Parathyroid adenoma (tissue), 2 donors: ENCODE measurements around the gene ARPC4.

ENCODE experiments used
- H2AFZ ChIP-seq: fragments of 300-600 bp; sonication (generic); one replicate; pipeline ENCODE4 v1.7.0; 2017; ENCODE audit warnings: antibody characterized with exemption, mild to moderate bottlenecking
- H3K27ac ChIP-seq: fragments of 300-600 bp; sonication (generic); one replicate; pipeline ENCODE4 v1.7.0; 2017
- H3K27me3 ChIP-seq: fragments of 300-600 bp; sonication (generic); one replicate; pipeline ENCODE4 v1.7.0; 2017; ENCODE audit warnings: low read length; ENCODE audit not compliant: control insufficient read depth, insufficient read depth
- H3K36me3 ChIP-seq: fragments of 300-600 bp; sonication (generic); one replicate; pipeline ENCODE4 v1.7.0; 2017; ENCODE audit warnings: low read length; ENCODE audit not compliant: control insufficient read depth, insufficient read depth
- H3K4me1 ChIP-seq: fragments of 300-600 bp; sonication (generic); one replicate; pipeline ENCODE4 v1.7.0; 2017; ENCODE audit warnings: control low read depth
- H3K4me2 ChIP-seq: fragments of 300-600 bp; sonication (generic); one replicate; pipeline ENCODE4 v1.7.0; 2017; ENCODE audit warnings: low read length
- H3K4me3 ChIP-seq: fragments of 300-600 bp; sonication (generic); one replicate; pipeline ENCODE4 v1.7.0; 2017; ENCODE audit warnings: low read depth, low read length
- H3K79me2 ChIP-seq: fragments of 300-600 bp; sonication (generic); one replicate; pipeline ENCODE4 v1.7.0; 2017; ENCODE audit warnings: control low read depth
- H3K9ac ChIP-seq: fragments of 300-600 bp; sonication (generic); one replicate; pipeline ENCODE4 v1.7.0; 2017; ENCODE audit warnings: mild to moderate bottlenecking
- H3K9me3 ChIP-seq: fragments of 300-600 bp; sonication (generic); one replicate; pipeline ENCODE4 v1.7.0; 2017; ENCODE audit warnings: low read length; ENCODE audit not compliant: control insufficient read depth
- TF ChIP-seq, protein P1 (sequence below): fragments of 300-600 bp; sonication (generic); IDR thresholded peaks from one replicate; pipeline ENCODE4 v1.7.0; 2017; ENCODE audit warnings: antibody characterized with exemption, mild to moderate bottlenecking
- donor health status: primary hyperparathyroidism.

ARPC4 gene

DNA sequence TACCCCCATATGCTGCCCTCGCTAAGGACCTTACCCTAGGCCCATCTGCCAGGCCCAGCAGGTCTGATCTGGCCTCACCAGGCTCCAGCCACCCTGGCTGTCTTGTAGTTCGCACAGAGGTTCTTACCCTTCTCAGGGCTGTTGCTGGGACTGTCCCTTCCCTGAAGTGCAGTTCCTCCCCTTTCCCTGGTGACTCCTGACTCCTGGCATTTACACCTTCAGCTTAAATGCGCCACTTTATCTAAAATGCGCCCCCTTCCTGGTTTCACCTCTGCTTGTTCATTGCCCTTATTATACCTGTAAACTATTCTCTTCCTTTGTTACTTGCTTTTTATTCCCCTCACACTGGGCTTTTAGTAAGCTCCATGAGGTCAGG, 16.3 kb downstream of the ARPC4 start:
- Histone ChIP-seq H3K9me3 (no peaks in the 10 kb centered on the region), H3K4me2 (peak overlapping the region; percentile 95), H3K36me3 (no peaks in the 10 kb centered on the region), H3K27me3 (no peaks in the 10 kb centered on the region), H3K4me3 (peak overlapping the region; percentile 82), H3K9ac (no peak overlapping the region), H3K27ac (peak overlapping the region; percentile 76), H3K79me2 (no peaks in the 10 kb centered on the region), H2AFZ (peak overlapping the region; percentile 79), H3K4me1 (peaks cover 6% of the 10 kb centered on the region)
- TF ChIP-seq, protein P1, sequence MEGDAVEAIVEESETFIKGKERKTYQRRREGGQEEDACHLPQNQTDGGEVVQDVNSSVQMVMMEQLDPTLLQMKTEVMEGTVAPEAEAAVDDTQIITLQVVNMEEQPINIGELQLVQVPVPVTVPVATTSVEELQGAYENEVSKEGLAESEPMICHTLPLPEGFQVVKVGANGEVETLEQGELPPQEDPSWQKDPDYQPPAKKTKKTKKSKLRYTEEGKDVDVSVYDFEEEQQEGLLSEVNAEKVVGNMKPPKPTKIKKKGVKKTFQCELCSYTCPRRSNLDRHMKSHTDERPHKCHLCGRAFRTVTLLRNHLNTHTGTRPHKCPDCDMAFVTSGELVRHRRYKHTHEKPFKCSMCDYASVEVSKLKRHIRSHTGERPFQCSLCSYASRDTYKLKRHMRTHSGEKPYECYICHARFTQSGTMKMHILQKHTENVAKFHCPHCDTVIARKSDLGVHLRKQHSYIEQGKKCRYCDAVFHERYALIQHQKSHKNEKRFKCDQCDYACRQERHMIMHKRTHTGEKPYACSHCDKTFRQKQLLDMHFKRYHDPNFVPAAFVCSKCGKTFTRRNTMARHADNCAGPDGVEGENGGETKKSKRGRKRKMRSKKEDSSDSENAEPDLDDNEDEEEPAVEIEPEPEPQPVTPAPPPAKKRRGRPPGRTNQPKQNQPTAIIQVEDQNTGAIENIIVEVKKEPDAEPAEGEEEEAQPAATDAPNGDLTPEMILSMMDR = no peak

DNA sequence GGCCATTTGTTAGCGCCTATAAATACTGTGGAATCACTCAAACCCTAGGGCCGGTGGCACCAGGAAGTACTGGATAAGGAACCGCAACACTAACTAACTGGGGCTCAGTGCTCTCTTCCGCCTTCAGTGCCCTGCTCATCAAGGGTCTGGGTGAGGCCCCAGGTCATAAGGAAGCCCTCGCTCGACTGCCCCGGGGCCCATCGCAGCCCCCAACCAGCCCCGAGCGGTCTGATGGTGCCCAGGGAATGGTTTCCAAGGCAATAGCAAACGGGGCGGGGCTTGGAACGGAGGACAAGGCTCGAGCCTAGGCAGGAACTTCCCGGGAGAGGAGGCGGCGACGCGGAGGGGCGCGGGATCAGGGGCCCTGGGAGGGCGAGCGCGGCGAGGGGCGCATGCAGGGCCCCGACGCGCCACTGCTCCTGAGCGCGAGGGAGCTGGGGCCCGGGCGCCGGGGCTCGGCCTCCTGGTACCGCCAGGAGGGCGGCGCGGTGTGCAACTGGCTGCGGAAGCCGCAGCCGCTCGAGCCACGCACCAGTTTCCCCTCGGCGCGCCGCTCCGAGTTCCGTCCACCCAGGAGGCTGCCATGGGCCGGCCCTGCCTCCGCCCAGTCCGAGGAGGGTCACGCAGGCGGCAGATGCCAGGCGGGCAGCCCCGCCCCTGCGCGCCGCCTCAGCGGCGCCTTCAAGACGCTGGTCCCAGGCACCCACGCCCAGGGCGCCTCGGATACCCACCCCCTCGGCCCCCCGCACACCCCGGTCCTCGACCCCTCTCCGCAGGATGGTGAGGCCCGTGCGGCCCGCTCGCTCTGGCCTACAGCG, 16.9 kb downstream of the ARPC4 start, which contains the start of gene TTLL3:
Gene TTLL3, plus strand, starts transcription at position 648 of the 818 bp plus-strand sequence. CDS start 400 bp downstream, outside the sequence.
- no peaks in the 10 kb centered on the region for H3K36me3 ChIP-seq
- no peaks in the 10 kb centered on the region for H3K9me3 ChIP-seq
- H3K4me1 ChIP-seq = peaks cover 6% of the 10 kb centered on the region
- H3K4me2 ChIP-seq = peak within 1 kb of the TSS; percentile 95
- no peaks in the 10 kb centered on the region for H3K79me2 ChIP-seq
- TF ChIP-seq, protein P1 = no peak
- H3K27ac ChIP-seq = peak within 1 kb of the TSS; percentile 76
- no peaks in the 10 kb centered on the region for H3K27me3 ChIP-seq
- H3K4me3 ChIP-seq = peak within 1 kb of the TSS; percentile 82
- H3K9ac ChIP-seq = peak within 1 kb of the TSS; percentile 81
- H2AFZ ChIP-seq = peak within 1 kb of the TSS; percentile 79

DNA sequence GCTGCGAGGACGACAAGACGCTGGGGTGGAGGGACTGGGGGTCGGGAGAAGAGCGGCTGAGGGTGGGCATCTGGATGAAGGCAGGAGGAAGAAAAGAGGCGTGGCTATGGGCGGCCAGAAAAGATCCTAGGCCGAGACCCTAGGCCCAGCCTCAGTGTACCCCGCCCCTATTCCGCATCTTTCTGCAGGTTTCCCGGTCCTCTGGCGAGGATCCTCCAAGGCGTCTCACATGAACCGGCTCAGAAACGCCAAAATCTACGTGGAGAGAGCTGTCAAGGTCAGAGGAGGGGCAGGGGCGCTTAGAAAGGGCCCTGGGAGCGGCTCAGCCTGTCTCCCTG, 17.5 kb downstream of the ARPC4 start:
- H3K4me2 ChIP-seq = peak overlapping the region; percentile 95
- peak overlapping the region; percentile 76 for H3K27ac ChIP-seq
- peak overlapping the region; percentile 81 for H3K9ac ChIP-seq
- H3K27me3 ChIP-seq = no peaks in the 10 kb centered on the region
- no peaks in the 10 kb centered on the region for H3K9me3 ChIP-seq
- TF ChIP-seq, protein P1 = no peak
- no peaks in the 10 kb centered on the region for H3K79me2 ChIP-seq
- no peaks in the 10 kb centered on the region for H3K36me3 ChIP-seq
- peak overlapping the region; percentile 82 for H3K4me3 ChIP-seq
- H2AFZ ChIP-seq = peak overlapping the region; percentile 79
- H3K4me1 ChIP-seq = peaks cover 6% of the 10 kb centered on the region

DNA sequence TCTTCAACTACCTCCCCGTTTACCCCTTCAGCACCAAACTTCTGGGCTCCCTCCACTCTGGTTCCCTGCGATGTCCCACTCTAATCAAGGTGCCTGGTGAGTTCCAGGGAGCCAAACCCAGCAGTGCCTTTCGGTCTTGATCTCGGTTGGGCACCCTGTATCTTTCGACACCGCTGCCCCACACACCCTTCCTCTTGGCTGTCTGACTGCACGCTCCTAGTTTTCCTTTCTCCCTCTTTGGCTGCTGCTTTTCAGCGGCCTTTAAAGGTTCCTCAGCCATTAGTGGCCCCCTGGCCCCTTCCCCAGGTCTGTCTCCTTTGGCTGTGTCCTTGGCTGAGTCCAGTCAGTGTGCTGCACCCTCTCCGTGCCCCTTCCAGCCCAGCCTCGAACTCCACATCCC, 18.0 kb downstream of the ARPC4 start:
- Histone ChIP-seq H3K9ac (no peak overlapping the region), H3K27ac (no peak overlapping the region), H3K36me3 (no peaks in the 10 kb centered on the region), H3K27me3 (no peaks in the 10 kb centered on the region), H3K4me1 (peaks cover 6% of the 10 kb centered on the region), H3K4me3 (peak overlapping the region; percentile 82), H2AFZ (peak overlapping the region; percentile 79), H3K9me3 (no peaks in the 10 kb centered on the region), H3K79me2 (no peaks in the 10 kb centered on the region), H3K4me2 (peak overlapping the region; percentile 95)
- TF ChIP-seq, protein P1 = no peak
